ENCODE results near the gene CTDP1. TPM values are rescaled to one million over a fixed set of nuclear protein-coding genes. Genes with fewer than 3 reads are reported as not detected.

Gene CTDP1
- total RNA-seq, 1 experiment from 2014 or later = 20.3 TPM

GRCh38 chr18:79736846-79737245 lies 57.2 kb downstream of the CTDP1 start:
- Mint-ChIP-seq H3K27me3 (ENCODE audit: insufficient read depth, unreplicated experiment) (no peaks in the 10 kb centered on the region), H3K27ac (ENCODE audit: low read depth, unreplicated experiment) (no peak overlapping the region), H3K4me3 (ENCODE audit: unreplicated experiment) (no peak overlapping the region), H3K9me3 (ENCODE audit: unreplicated experiment) (peaks cover 4% of the 10 kb centered on the region), H3K4me1 (ENCODE audit: insufficient read depth, unreplicated experiment) (no peaks in the 10 kb centered on the region), H3K36me3 (ENCODE audit: insufficient read depth, unreplicated experiment) (peaks cover 41% of the 10 kb centered on the region)
- TF ChIP-seq CTCF (IDR thresholded peaks at IDR 0.05; ENCODE audit: unreplicated experiment) = no peak
- intact Hi-C loops (cut with micrococcal nuclease) = no loop called here
- ChIA-PET POLR2A (no interaction called here), CTCF (no interaction called here)
- no peak for DNase-seq (ENCODE audit: unreplicated experiment)
- BruUV-seq (replicated peaks) = no TSS peak

GRCh38 chr18:79737426-79737825 lies 57.8 kb downstream of the CTDP1 start:
- Mint-ChIP-seq H3K4me1 (ENCODE audit: insufficient read depth, unreplicated experiment) (no peaks in the 10 kb centered on the region), H3K36me3 (ENCODE audit: insufficient read depth, unreplicated experiment) (peaks cover 38% of the 10 kb centered on the region), H3K9me3 (ENCODE audit: unreplicated experiment) (peaks cover 4% of the 10 kb centered on the region), H3K27ac (ENCODE audit: low read depth, unreplicated experiment) (no peak overlapping the region), H3K27me3 (ENCODE audit: insufficient read depth, unreplicated experiment) (no peaks in the 10 kb centered on the region), H3K4me3 (ENCODE audit: unreplicated experiment) (no peak overlapping the region)
- intact Hi-C loops (cut with micrococcal nuclease) = no loop called here
- no TSS peak for BruUV-seq (replicated peaks)
- ChIA-PET POLR2A (no interaction called here), CTCF (no interaction called here)
- no peak for DNase-seq (ENCODE audit: unreplicated experiment)
- TF ChIP-seq CTCF (IDR thresholded peaks at IDR 0.05; ENCODE audit: unreplicated experiment) = no peak

GRCh38 chr18:79738041-79738461 lies 58.4 kb downstream of the CTDP1 start:
- peaks cover 36% of the 10 kb centered on the region for H3K36me3 Mint-ChIP-seq (ENCODE audit: insufficient read depth, unreplicated experiment)

More at GRCh38 chr18:79738041-79738461, 58.4 kb downstream of the CTDP1 start:
- Mint-ChIP-seq H3K27me3 (ENCODE audit: insufficient read depth, unreplicated experiment) (no peaks in the 10 kb centered on the region), H3K27ac (ENCODE audit: low read depth, unreplicated experiment) (no peak overlapping the region), H3K4me1 (ENCODE audit: insufficient read depth, unreplicated experiment) (no peaks in the 10 kb centered on the region), H3K9me3 (ENCODE audit: unreplicated experiment) (peaks cover 4% of the 10 kb centered on the region), H3K4me3 (ENCODE audit: unreplicated experiment) (no peak overlapping the region)
- DNase-seq (ENCODE audit: unreplicated experiment) = no peak
- ChIA-PET CTCF (interaction anchor here (1.1 kb wide), 1 partner anchor 35 kb away, joined by 3 read pairs; no protein-coding TSS in a partner anchor), POLR2A (no interaction called here)
- no peak for TF ChIP-seq CTCF (IDR thresholded peaks at IDR 0.05; ENCODE audit: unreplicated experiment)
- intact Hi-C loops (cut with micrococcal nuclease) = no loop called here
- no TSS peak for BruUV-seq (replicated peaks)
